HEK293 (cell line): ENCODE data around the gene GM2A.

Source experiments
- CTCF ChIA-PET: fragments of 350-600 bp; formaldehyde crosslinking; extraction: SDS; loops from one replicate; lab custom pipeline; 2021; ENCODE audit warnings: antibody characterized with exemption; lab: Yijun Ruan, JAX
- POLR2A ChIA-PET: fragments of 300-600 bp; formaldehyde crosslinking; extraction: SDS; loops from one replicate; lab custom pipeline; 2020; ENCODE audit warnings: antibody characterized with exemption, inconsistent platforms; lab: Yijun Ruan, JAX
- H3K27ac ChIP-seq: fragments of 200-500 bp; sonication (Bioruptor generic); 2 replicates; pipeline ENCODE4 v1.5.1; 2014; ENCODE audit warnings: low read depth, low read length, control low read depth, inconsistent platforms; ENCODE audit errors: extremely low read depth
- H3K36me3 ChIP-seq, 2 experiments: fragments of 200-500 bp in 1 of 2; sonication (Bioruptor generic) in 1 of 2; 1 replicate in 1 of 2; 2 replicates in 1 of 2; pipeline ENCODE4 v1.5.1; 2014 to 2017; ENCODE audit warnings: inconsistent platforms in 2 of 2, low read length in 2 of 2; ENCODE audit not compliant: control insufficient read depth in 2 of 2, insufficient read depth in 1 of 2
- H3K4me1 ChIP-seq: fragments of 200-500 bp; sonication (Bioruptor generic); 2 replicates; pipeline ENCODE4 v1.5.1; 2014; ENCODE audit warnings: mild to moderate bottlenecking, low read length, inconsistent platforms; ENCODE audit not compliant: control insufficient read depth, insufficient read depth
- H3K4me3 ChIP-seq: 2 replicates; pipeline ENCODE4 v1.5.1; 2011; ENCODE audit warnings: low read depth, mild to moderate bottlenecking, control low read depth, low read length, moderate library complexity
- H3K9me3 ChIP-seq: fragments of 200-500 bp; sonication (Bioruptor generic); 2 replicates; pipeline ENCODE4 v1.5.1; 2014; ENCODE audit warnings: low read depth, low read length, inconsistent platforms; ENCODE audit not compliant: control insufficient read depth, insufficient read depth
- GFI1B ChIP-seq: fragments of 450-650 bp; formaldehyde crosslinking; IDR thresholded peaks from 2 replicates; pipeline ENCODE4 v1.5.1; 2016; ENCODE audit warnings: missing biosample characterization, missing genetic modification characterization
- SP2 ChIP-seq: fragments of 450-650 bp; formaldehyde crosslinking; IDR thresholded peaks from 2 replicates; pipeline ENCODE4 v1.5.1; 2016; ENCODE audit warnings: missing biosample characterization, missing genetic modification characterization
- WT1 ChIP-seq: fragments of 450-650 bp; formaldehyde crosslinking; IDR thresholded peaks from 2 replicates; pipeline ENCODE4 v1.5.1; 2016; ENCODE audit warnings: missing biosample characterization, missing genetic modification characterization
- ZBTB21 ChIP-seq: fragments of 450-650 bp; formaldehyde crosslinking; IDR thresholded peaks from 2 replicates; pipeline ENCODE4 v1.5.1; 2017; ENCODE audit warnings: missing biosample characterization, missing genetic modification characterization
- ZBTB44 ChIP-seq: fragments of 450-650 bp; IDR thresholded peaks from 2 replicates; pipeline ENCODE4 v1.5.1; 2018; ENCODE audit warnings: missing biosample characterization, mild to moderate bottlenecking, missing genetic modification characterization
- ZBTB6 ChIP-seq: fragments of 450-650 bp; formaldehyde crosslinking; IDR thresholded peaks from 2 replicates; pipeline ENCODE4 v1.5.1; 2017; ENCODE audit warnings: missing biosample characterization, missing genetic modification characterization
- ZNF10 ChIP-seq: fragments of 450-650 bp; formaldehyde crosslinking; IDR thresholded peaks from 2 replicates; pipeline ENCODE4 v1.5.1; 2017; ENCODE audit warnings: missing biosample characterization, missing genetic modification characterization
- ZNF114 ChIP-seq: fragments of 450-650 bp; formaldehyde crosslinking; IDR thresholded peaks from 2 replicates; pipeline ENCODE4 v1.5.0; 2017; ENCODE audit warnings: missing biosample characterization, missing genetic modification characterization
- ZNF121 ChIP-seq: fragments of 450-650 bp; formaldehyde crosslinking; IDR thresholded peaks from 2 replicates; pipeline ENCODE4 v1.5.1; 2016; ENCODE audit warnings: missing biosample characterization, missing genetic modification characterization
- ZNF138 ChIP-seq: fragments of 450-650 bp; formaldehyde crosslinking; IDR thresholded peaks from 2 replicates; pipeline ENCODE4 v1.5.1; 2016; ENCODE audit warnings: missing biosample characterization, missing genetic modification characterization, borderline replicate concordance
- ZNF148 ChIP-seq: fragments of 450-650 bp; formaldehyde crosslinking; IDR thresholded peaks from 2 replicates; pipeline ENCODE4 v1.5.0; 2017; ENCODE audit warnings: missing biosample characterization, missing genetic modification characterization, borderline replicate concordance
- ZNF16 ChIP-seq: fragments of 450-650 bp; formaldehyde crosslinking; IDR thresholded peaks from 2 replicates; pipeline ENCODE4 v1.5.1; 2016; ENCODE audit warnings: low read depth, missing biosample characterization, missing genetic modification characterization
- ZNF184 ChIP-seq: fragments of 450-650 bp; IDR thresholded peaks from 2 replicates; pipeline ENCODE4 v1.5.1; 2018; ENCODE audit warnings: missing biosample characterization, mild to moderate bottlenecking, missing genetic modification characterization
- ZNF239 ChIP-seq: fragments of 450-650 bp; formaldehyde crosslinking; IDR thresholded peaks from 2 replicates; pipeline ENCODE4 v1.5.1; 2016; ENCODE audit warnings: missing biosample characterization, missing genetic modification characterization
- ZNF433 ChIP-seq: fragments of 450-650 bp; formaldehyde crosslinking; IDR thresholded peaks from 2 replicates; pipeline ENCODE4 v1.5.1; 2016; ENCODE audit warnings: missing biosample characterization, missing genetic modification characterization, low read depth
- ZNF449 ChIP-seq: fragments of 450-650 bp; formaldehyde crosslinking; IDR thresholded peaks from 2 replicates; pipeline ENCODE4 v1.5.1; 2017; ENCODE audit warnings: missing biosample characterization, mild to moderate bottlenecking, missing genetic modification characterization, moderate library complexity
- TF ChIP-seq, protein P1 (sequence below): fragments of 450-650 bp; formaldehyde crosslinking; IDR thresholded peaks from 2 replicates; pipeline ENCODE4 v1.5.1; 2016; ENCODE audit warnings: missing biosample characterization, missing genetic modification characterization
- TF ChIP-seq, protein P2 (sequence below): fragments of 450-650 bp; formaldehyde crosslinking; IDR thresholded peaks from 2 replicates; pipeline ENCODE4 v1.5.1; 2016; ENCODE audit warnings: missing biosample characterization, missing genetic modification characterization
- TF ChIP-seq, protein P3 (sequence below): fragments of 450-650 bp; formaldehyde crosslinking; IDR thresholded peaks from 2 replicates; pipeline ENCODE4 v1.5.1; 2017; ENCODE audit warnings: missing biosample characterization, missing genetic modification characterization
- TF ChIP-seq, protein P4 (sequence below): fragments of 450-650 bp; formaldehyde crosslinking; IDR thresholded peaks from 2 replicates; pipeline ENCODE4 v1.5.1; 2016; ENCODE audit warnings: missing biosample characterization, missing genetic modification characterization

GM2A gene

DNA sequence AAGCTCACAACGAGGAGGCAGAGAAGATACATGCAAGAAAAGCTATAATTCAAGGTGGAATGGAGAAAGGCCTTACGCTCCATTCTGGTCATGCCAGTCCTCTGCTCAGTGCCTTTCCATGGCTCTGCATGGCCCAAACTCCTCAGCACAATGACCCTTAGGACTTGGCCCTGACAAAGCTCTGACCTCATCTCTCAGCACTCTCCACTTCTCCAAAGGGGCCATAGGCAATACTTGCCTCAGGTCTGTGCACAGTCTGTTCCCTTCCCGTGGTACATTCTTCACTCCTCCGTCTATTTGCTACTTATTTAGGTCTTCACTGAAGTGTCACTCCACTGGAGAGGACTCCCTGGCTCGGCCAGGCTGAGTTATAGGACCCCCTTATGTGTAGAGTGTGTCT lies 25.9 kb downstream of the GM2A start (continued):
- TF ChIP-seq, protein P1, sequence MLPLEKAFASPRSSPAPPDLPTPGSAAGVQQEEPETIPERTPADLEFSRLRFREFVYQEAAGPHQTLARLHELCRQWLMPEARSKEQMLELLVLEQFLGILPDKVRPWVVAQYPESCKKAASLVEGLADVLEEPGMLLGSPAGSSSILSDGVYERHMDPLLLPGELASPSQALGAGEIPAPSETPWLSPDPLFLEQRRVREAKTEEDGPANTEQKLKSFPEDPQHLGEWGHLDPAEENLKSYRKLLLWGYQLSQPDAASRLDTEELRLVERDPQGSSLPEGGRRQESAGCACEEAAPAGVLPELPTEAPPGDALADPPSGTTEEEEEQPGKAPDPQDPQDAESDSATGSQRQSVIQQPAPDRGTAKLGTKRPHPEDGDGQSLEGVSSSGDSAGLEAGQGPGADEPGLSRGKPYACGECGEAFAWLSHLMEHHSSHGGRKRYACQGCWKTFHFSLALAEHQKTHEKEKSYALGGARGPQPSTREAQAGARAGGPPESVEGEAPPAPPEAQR (tag by site-specific recombination), result no peak
- TF ChIP-seq ZNF138 (tag by site-specific recombination) (no peak), SP2 (tag by site-specific recombination) (no peak), WT1 (no peak), ZNF148 (tag by site-specific recombination) (no peak), ZNF10 (no peak), ZNF433 (tag by site-specific recombination) (no peak), ZNF121 (tag by site-specific recombination) (no peak), GFI1B (tag by site-specific recombination) (no peak), ZNF16 (tag by site-specific recombination) (no peak)
- TF ChIP-seq, protein P2, sequence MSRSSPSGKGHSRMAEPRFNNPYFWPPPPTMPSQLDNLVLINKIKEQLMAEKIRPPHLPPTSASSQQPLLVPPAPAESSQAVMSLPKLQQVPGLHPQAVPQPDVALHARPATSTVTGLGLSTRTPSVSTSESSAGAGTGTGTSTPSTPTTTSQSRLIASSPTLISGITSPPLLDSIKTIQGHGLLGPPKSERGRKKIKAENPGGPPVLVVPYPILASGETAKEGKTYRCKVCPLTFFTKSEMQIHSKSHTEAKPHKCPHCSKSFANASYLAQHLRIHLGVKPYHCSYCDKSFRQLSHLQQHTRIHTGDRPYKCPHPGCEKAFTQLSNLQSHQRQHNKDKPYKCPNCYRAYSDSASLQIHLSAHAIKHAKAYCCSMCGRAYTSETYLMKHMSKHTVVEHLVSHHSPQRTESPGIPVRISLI (tag by site-specific recombination), result no peak
- TF ChIP-seq, all 188 proteins: peak for 0

GRCh38 chr5:151280443-151280842 lies 27.5 kb downstream of the GM2A start:
- ChIA-PET POLR2A (no interaction called here), CTCF (no interaction called here)
- Histone ChIP-seq H3K4me3 (no peak overlapping the region), H3K36me3 (no peaks in the 10 kb centered on the region), H3K9me3 (no peaks in the 10 kb centered on the region), H3K4me1 (no peaks in the 10 kb centered on the region), H3K27ac (no peak overlapping the region)
- TF ChIP-seq ZBTB44 (tag by site-specific recombination) (no peak), ZNF433 (tag by site-specific recombination) (no peak), ZNF10 (no peak), ZNF239 (tag by site-specific recombination) (no peak)
- TF ChIP-seq, protein P3, sequence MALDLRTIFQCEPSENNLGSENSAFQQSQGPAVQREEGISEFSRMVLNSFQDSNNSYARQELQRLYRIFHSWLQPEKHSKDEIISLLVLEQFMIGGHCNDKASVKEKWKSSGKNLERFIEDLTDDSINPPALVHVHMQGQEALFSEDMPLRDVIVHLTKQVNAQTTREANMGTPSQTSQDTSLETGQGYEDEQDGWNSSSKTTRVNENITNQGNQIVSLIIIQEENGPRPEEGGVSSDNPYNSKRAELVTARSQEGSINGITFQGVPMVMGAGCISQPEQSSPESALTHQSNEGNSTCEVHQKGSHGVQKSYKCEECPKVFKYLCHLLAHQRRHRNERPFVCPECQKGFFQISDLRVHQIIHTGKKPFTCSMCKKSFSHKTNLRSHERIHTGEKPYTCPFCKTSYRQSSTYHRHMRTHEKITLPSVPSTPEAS (tag by site-specific recombination), result no peak
- TF ChIP-seq, all 188 proteins: peak for 0

DNA sequence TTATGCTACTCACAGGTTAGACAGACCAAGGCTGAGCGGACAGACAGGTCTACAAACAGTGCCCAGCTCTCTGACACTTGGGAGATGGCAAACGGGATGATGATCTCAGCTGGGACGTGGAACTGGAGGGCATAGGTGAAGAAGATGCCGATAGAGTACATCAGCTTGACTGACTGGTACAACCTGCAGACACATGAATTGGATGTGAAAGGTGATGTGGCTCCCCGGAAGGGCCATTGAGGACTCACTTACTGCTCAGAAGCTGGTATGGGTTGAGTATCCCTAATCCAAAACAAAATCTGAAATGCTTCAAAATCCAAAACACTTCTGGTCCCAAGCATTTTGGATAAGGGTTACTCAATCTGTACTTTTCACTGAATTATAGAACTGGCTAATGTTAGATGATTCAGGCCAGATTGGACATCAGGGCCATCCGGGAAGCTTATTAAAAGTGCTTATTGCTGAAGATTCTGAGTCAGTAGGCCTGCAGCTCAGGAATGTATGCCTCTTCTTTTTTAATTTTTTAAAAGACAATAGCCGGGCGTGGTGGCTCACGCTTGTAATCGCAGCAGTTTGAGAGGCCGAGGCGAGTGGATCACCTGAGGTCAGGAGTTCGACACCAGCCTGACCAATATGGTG lies 28.1 kb downstream of the GM2A start:
- no peaks in the 10 kb centered on the region for H3K4me1 ChIP-seq
- no peak overlapping the region for H3K27ac ChIP-seq
- CTCF ChIA-PET, result interaction anchor here (0.6 to 0.7 kb wide), 2 partner anchors 26 to 37 kb away, joined by 3 read pairs; no protein-coding TSS in a partner anchor
- no peaks in the 10 kb centered on the region for H3K9me3 ChIP-seq
- H3K4me3 ChIP-seq, result no peak overlapping the region
- POLR2A ChIA-PET, result no interaction called here
- no peaks in the 10 kb centered on the region for H3K36me3 ChIP-seq
- no peak for TF ChIP-seq ZBTB6
- TF ChIP-seq ZNF449, result no peak
- no peak for TF ChIP-seq ZNF114 (tag by site-specific recombination)
- TF ChIP-seq ZNF184 (tag by site-specific recombination), result no peak
- TF ChIP-seq, protein P4, sequence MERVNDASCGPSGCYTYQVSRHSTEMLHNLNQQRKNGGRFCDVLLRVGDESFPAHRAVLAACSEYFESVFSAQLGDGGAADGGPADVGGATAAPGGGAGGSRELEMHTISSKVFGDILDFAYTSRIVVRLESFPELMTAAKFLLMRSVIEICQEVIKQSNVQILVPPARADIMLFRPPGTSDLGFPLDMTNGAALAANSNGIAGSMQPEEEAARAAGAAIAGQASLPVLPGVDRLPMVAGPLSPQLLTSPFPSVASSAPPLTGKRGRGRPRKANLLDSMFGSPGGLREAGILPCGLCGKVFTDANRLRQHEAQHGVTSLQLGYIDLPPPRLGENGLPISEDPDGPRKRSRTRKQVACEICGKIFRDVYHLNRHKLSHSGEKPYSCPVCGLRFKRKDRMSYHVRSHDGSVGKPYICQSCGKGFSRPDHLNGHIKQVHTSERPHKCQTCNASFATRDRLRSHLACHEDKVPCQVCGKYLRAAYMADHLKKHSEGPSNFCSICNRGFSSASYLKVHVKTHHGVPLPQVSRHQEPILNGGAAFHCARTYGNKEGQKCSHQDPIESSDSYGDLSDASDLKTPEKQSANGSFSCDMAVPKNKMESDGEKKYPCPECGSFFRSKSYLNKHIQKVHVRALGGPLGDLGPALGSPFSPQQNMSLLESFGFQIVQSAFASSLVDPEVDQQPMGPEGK, result no peak
- TF ChIP-seq ZBTB21 (tag by site-specific recombination), result no peak
